Spleen (tissue), 11 donors: Measurements from ENCODE around the gene OR51A2. TPM values are rescaled to one million over a fixed set of nuclear protein-coding genes. Genes with fewer than 3 reads are reported as not detected.

Experiments
- DNase-seq: peaks from one replicate; pipeline ENCODE4 v3.0.0-alpha.2; 2020
- H3K27ac ChIP-seq, 8 donors: fragments of 200-600 bp; sonication (generic) in 7 of 8; 1 replicate in 4 of 8; 2 replicates in 4 of 8; pipeline versions ENCODE4 v1.5.0 to v1.8.0; 2016 to 2021; ENCODE audit warnings: inconsistent platforms in 4 of 8, mild to moderate bottlenecking in 4 of 8, moderate library complexity in 1 of 8
- H3K27me3 ChIP-seq, 7 donors: fragments of 200-600 bp; sonication (generic) in 6 of 7; replicated peaks in 1 of 7; 1 replicate in 4 of 7; 2 replicates in 3 of 7; pipeline versions ENCODE4 v1.5.0 to v1.8.0; 2016 to 2021; ENCODE audit warnings: inconsistent platforms in 3 of 7, mild to moderate bottlenecking in 1 of 7
- H3K36me3 ChIP-seq, 6 donors: fragments of 200-600 bp; sonication (generic) in 5 of 6; 1 replicate in 4 of 6; 2 replicates in 2 of 6; pipeline versions ENCODE4 v1.5.0 to v1.8.0; 2016 to 2021; ENCODE audit warnings: inconsistent platforms in 2 of 6
- H3K4me1 ChIP-seq, 6 donors: fragments of 200-600 bp; sonication (generic) in 5 of 6; 1 replicate in 3 of 6; 2 replicates in 3 of 6; pipeline versions ENCODE4 v1.5.0 to v1.8.0; 2016 to 2021; ENCODE audit warnings: inconsistent platforms in 3 of 6
- H3K4me3 ChIP-seq, 8 donors: fragments of 200-600 bp; sonication (generic) in 7 of 8; 1 replicate in 4 of 8; 2 replicates in 4 of 8; pipeline versions ENCODE4 v1.5.0 to v1.8.0; 2016 to 2021; ENCODE audit warnings: inconsistent platforms in 4 of 8, mild to moderate bottlenecking in 4 of 8, moderate library complexity in 2 of 8
- H3K9me3 ChIP-seq, 8 donors: fragments of 200-600 bp; sonication (generic) in 7 of 8; 1 replicate in 4 of 8; 2 replicates in 4 of 8; pipeline versions ENCODE4 v1.5.0 to v1.8.0; 2016 to 2021; ENCODE audit warnings: inconsistent platforms in 4 of 8
- CTCF ChIP-seq, 11 experiments: fragments of 200-600 bp in 7 of 11; fragments of 450-650 bp in 4 of 11; sonication (generic) in 4 of 11; IDR thresholded peaks in 8 of 11; conservative IDR thresholded peaks in 3 of 11; 1 replicate in 7 of 11; 2 replicates in 4 of 11; pipeline versions ENCODE4 v1.4.0 to v1.8.0; 2016 to 2021; ENCODE audit warnings: antibody characterized with exemption in 11 of 11, inconsistent platforms in 4 of 11, mild to moderate bottlenecking in 1 of 11
- POLR2A ChIP-seq, 3 donors: fragments of 450-650 bp; IDR thresholded peaks; one replicate each; pipeline ENCODE4 v1.5.1; 2017; ENCODE audit warnings: antibody characterized with exemption in 3 of 3, mild to moderate bottlenecking in 1 of 3
- POLR2AphosphoS5 ChIP-seq, 3 donors: sonication (generic); formaldehyde crosslinking; IDR thresholded peaks; one replicate each; pipeline ENCODE4 v1.5.1; 2017; ENCODE audit warnings: antibody characterized with exemption in 3 of 3
- WGBS, 5 donors: extraction: QIAGEN DNeasy Blood & Tissue Kit in 3 of 5; methylation state at CpG; one replicate each; pipeline versions ENCODE4 v1.1.5 to v1.1.7; 2013 to 2018; 5-methylcytosine and 5-hydroxymethylcytosine counted together
- intact Hi-C: fragments of 100-400 bp; cut with DNase I; formaldehyde crosslinking; loops from one replicate; pipeline ENCODE4 v1.15.0; 2023; ENCODE audit warnings: low total_unique reads
- polyA plus RNA-seq, 3 donors: library from polyadenylated mRNA; stranded (reverse); fragments of 200-250 nt; gene quantifications; one replicate each; pipeline ENCODE4 v1.2.1, GENCODE V29; 2013
- total RNA-seq, 7 donors: library from RNA; depleted of rRNA in 3 of 7; stranded (reverse); fragments of >200 nt in 3 of 7; fragmentation: NEBNext Ultra II Directional in 4 of 7; extraction: Animal tissue kit (Norgen Biotek cat#: 25700) in 4 of 7; gene quantifications; one replicate each; pipeline versions ENCODE4 v1.1.0 to v1.2.1, GENCODE V29; 2016 to 2021
- donor health status: healthy with polysubstance abuse.
- donor health status: DM: no; HTN: no; CAD: no; lungs with moderate emphysema.
- donor health status: DM: no; HTN: no; CAD: no.
- donor health status: Bipolar disorder and iron deficiency.
- donor health status: healthy.
- donor health status: DM: no; HTN: no; CAD: no.
- donor health status: DM: yes; HTN: yes; CAD: no.

OR51A2 gene
- total and polyA plus RNA-seq, 10 donors = not detected

DNA sequence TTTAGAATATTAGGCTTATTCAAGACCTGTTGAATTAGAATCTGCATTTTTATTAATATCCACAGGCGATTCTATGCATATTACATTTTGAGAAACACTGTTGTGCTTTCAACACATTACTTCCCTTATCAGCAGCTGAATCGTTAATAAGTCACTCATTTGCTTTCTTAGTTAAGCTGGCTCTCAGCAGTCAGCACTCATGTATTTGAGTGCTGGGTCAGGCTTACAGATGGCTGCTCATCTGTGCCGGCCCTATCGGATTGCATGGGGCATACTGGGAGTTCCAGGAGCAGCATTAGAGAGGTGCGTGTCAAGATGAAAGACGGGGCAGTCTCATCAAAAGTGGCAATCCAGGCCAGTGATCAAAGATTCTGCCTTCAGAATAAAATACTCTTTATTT is 28.3 kb upstream of the OR51A2 start:
- no peaks in the 10 kb centered on the region for H3K36me3 ChIP-seq
- H3K27ac ChIP-seq = no peak overlapping the region
- WGBS, 5 donors = 71 to 90% (median 83%) methylated on average over 6 of the region's 6 CpGs
- H3K4me3 ChIP-seq = no peak overlapping the region
- H3K4me1 ChIP-seq = no peaks in the 10 kb centered on the region
- no peaks in the 10 kb centered on the region for H3K9me3 ChIP-seq
- no peaks in the 10 kb centered on the region for H3K27me3 ChIP-seq
- intact Hi-C loops = no loop called here
- TF ChIP-seq POLR2A (IDR thresholded peaks at IDR 0.05) (no peak), CTCF (IDR thresholded peaks at IDR 0.05 in 8 of 11, conservative IDR thresholded peaks at IDR 0.05 in 3 of 11) (no peak), POLR2AphosphoS5 (IDR thresholded peaks at IDR 0.05) (no peak)
- DNase-seq = no peak

- Histone ChIP-seq H3K9me3 (peaks cover 0 to 5% (median 0%) of the 10 kb centered on the region in 8 donors), H3K27ac (no peak overlapping the region), H3K4me1 (no peaks in the 10 kb centered on the region), H3K27me3 (no peaks in the 10 kb centered on the region), H3K36me3 (no peaks in the 10 kb centered on the region), H3K4me3 (no peak overlapping the region)
- TF ChIP-seq POLR2A (IDR thresholded peaks at IDR 0.05) (no peak), POLR2AphosphoS5 (IDR thresholded peaks at IDR 0.05) (no peak), CTCF (IDR thresholded peaks at IDR 0.05 in 8 of 11, conservative IDR thresholded peaks at IDR 0.05 in 3 of 11) (no peak)
- intact Hi-C loops = no loop called here
- DNase-seq = no peak
- 81 to 90% (median 86%) methylated on average over 3 of the region's 3 CpGs for WGBS, 5 donors
Measured at GRCh38 chr11:4982678-4983077, 27.2 kb upstream of the OR51A2 start.

GRCh38 chr11:4979036-4979435 is 23.5 kb upstream of the OR51A2 start:
- WGBS, 5 donors = 46 to 66% (median 62%) methylated on average over 3 of the region's 3 CpGs
- H3K36me3 ChIP-seq = no peaks in the 10 kb centered on the region
- no peak overlapping the region for H3K27ac ChIP-seq
- no peaks in the 10 kb centered on the region for H3K4me1 ChIP-seq
- H3K9me3 ChIP-seq = peaks cover 0 to 7% (median 0%) of the 10 kb centered on the region in 8 donors
- no peak overlapping the region for H3K4me3 ChIP-seq
- intact Hi-C loops = no loop called here
- TF ChIP-seq CTCF (IDR thresholded peaks at IDR 0.05 in 8 of 11, conservative IDR thresholded peaks at IDR 0.05 in 3 of 11) (no peak), POLR2A (IDR thresholded peaks at IDR 0.05) (no peak), POLR2AphosphoS5 (IDR thresholded peaks at IDR 0.05) (no peak)
- no peaks in the 10 kb centered on the region for H3K27me3 ChIP-seq
- no peak for DNase-seq

GRCh38 chr11:4975436-4975835 is 19.9 kb upstream of the OR51A2 start:
- intact Hi-C loops = no loop called here
- H3K36me3 ChIP-seq = no peaks in the 10 kb centered on the region
- DNase-seq = no peak
- H3K27ac ChIP-seq = no peak overlapping the region
- no peaks in the 10 kb centered on the region for H3K4me1 ChIP-seq
- no peaks in the 10 kb centered on the region for H3K27me3 ChIP-seq
- TF ChIP-seq POLR2AphosphoS5 (IDR thresholded peaks at IDR 0.05) (no peak), POLR2A (IDR thresholded peaks at IDR 0.05) (no peak), CTCF (IDR thresholded peaks at IDR 0.05 in 8 of 11, conservative IDR thresholded peaks at IDR 0.05 in 3 of 11) (no peak)
- no peak overlapping the region for H3K4me3 ChIP-seq
- 76 to 87% (median 80%) methylated on average over 5 of the region's 5 CpGs for WGBS, 5 donors
- H3K9me3 ChIP-seq = peaks cover 0 to 7% (median 0%) of the 10 kb centered on the region in 8 donors
